Fibroblast of skin of right biceps (primary cell): ENCODE results near the gene SRSF11.

Source experiments
- DNase-seq: peaks from one replicate; pipeline ENCODE4 v3.0.0-alpha.2; 2013

Gene SRSF11

GRCh38 chr1:70224954-70225353, 3.8 kb downstream of the SRSF11 start:
- DNase-seq: no peak

GRCh38 chr1:70227439-70227838, 6.3 kb downstream of the SRSF11 start:
- no peak for DNase-seq

- DNase-seq: no peak
Observed at GRCh38 chr1:70228670-70229069, 7.5 kb downstream of the SRSF11 start.

- DNase-seq: no peak
Observed at GRCh38 chr1:70231475-70231874, 10.3 kb downstream of the SRSF11 start.

- DNase-seq: no peak
Observed at GRCh38 chr1:70234733-70235132, 13.6 kb downstream of the SRSF11 start.

- no peak for DNase-seq
Observed at GRCh38 chr1:70239940-70240339, 18.8 kb downstream of the SRSF11 start.

- DNase-seq: no peak
Observed at GRCh38 chr1:70247122-70247521, 25.9 kb downstream of the SRSF11 start.

GRCh38 chr1:70247768-70248167, 26.6 kb downstream of the SRSF11 start:
- no peak for DNase-seq

GRCh38 chr1:70248729-70249128, 27.5 kb downstream of the SRSF11 start:
- no peak for DNase-seq

GRCh38 chr1:70256664-70257063, 35.5 kb downstream of the SRSF11 start:
- DNase-seq: no peak

GRCh38 chr1:70264839-70265238, 43.7 kb downstream of the SRSF11 start:
- no peak for DNase-seq

GRCh38 chr1:70265946-70266345, 44.8 kb downstream of the SRSF11 start:
- no peak for DNase-seq

GRCh38 chr1:70277875-70278274, 56.7 kb downstream of the SRSF11 start:
- no peak for DNase-seq

GRCh38 chr1:70278710-70279109, 57.5 kb downstream of the SRSF11 start:
- DNase-seq: no peak

GRCh38 chr1:70284366-70284765, 63.2 kb downstream of the SRSF11 start:
- no peak for DNase-seq

GRCh38 chr1:70286453-70286852, 65.3 kb downstream of the SRSF11 start:
- no peak for DNase-seq

GRCh38 chr1:70288166-70288565, 67.0 kb downstream of the SRSF11 start:
- DNase-seq: no peak

- DNase-seq: peak; percentile 23
Observed at GRCh38 chr1:70290218-70290617, 69.0 kb downstream of the SRSF11 start.

GRCh38 chr1:70293186-70293843, 72.1 kb downstream of the SRSF11 start:
- DNase-seq: no peak

GRCh38 chr1:70295749-70296148, 74.6 kb downstream of the SRSF11 start:
- no peak for DNase-seq

- no peak for DNase-seq
Observed at GRCh38 chr1:70299472-70299871, 78.3 kb downstream of the SRSF11 start.
